Immature natural killer cell (primary cell): ENCODE measurements around the gene CLEC4G. TPM values are rescaled to one million over a fixed set of nuclear protein-coding genes. Genes with fewer than 3 reads are reported as not detected.

Source experiments
- DNase-seq, 3 donors: peaks; one replicate each; pipeline ENCODE4 v3.0.0; 2022; ENCODE audit warnings: mixed read lengths in 1 of 3
- H3K27ac Mint-ChIP-seq, 6 donors: one replicate each; pipeline ENCODE4 v1.8.0; 2020; ENCODE audit warnings: mixed read lengths in 6 of 6, mild to moderate bottlenecking in 5 of 6, inconsistent platforms in 4 of 6, moderate library complexity in 3 of 6
- H3K27me3 Mint-ChIP-seq, 3 donors: one replicate each; pipeline ENCODE4 v1.8.0; 2020 to 2021; ENCODE audit warnings: low read depth in 3 of 3, mild to moderate bottlenecking in 3 of 3, mixed read lengths in 3 of 3, moderate library complexity in 3 of 3, inconsistent platforms in 1 of 3
- H3K36me3 Mint-ChIP-seq, 3 donors: one replicate each; pipeline ENCODE4 v1.8.0; 2020; ENCODE audit warnings: mixed read lengths in 3 of 3, inconsistent platforms in 2 of 3, mild to moderate bottlenecking in 2 of 3
- H3K4me1 Mint-ChIP-seq, 2 donors: one replicate each; pipeline ENCODE4 v1.8.0; 2020; ENCODE audit warnings: inconsistent platforms in 2 of 2, mild to moderate bottlenecking in 2 of 2, mixed read lengths in 2 of 2, moderate library complexity in 1 of 2
- H3K4me3 Mint-ChIP-seq, 5 donors: one replicate each; pipeline ENCODE4 v1.8.0; 2020; ENCODE audit warnings: mild to moderate bottlenecking in 5 of 5, mixed read lengths in 5 of 5, inconsistent platforms in 3 of 5, moderate library complexity in 3 of 5
- H3K9me3 Mint-ChIP-seq, 6 donors: one replicate each; pipeline ENCODE4 v1.8.0; 2020; ENCODE audit warnings: mild to moderate bottlenecking in 6 of 6, mixed read lengths in 6 of 6, inconsistent platforms in 4 of 6, moderate library complexity in 3 of 6
- polyA plus RNA-seq, 3 donors: library from polyadenylated mRNA; unstranded; fragments of 300-500 nt; fragmentation: Illumina TruSeq; gene quantifications; one replicate each; pipeline ENCODE4 v1.2.3, GENCODE V29; 2021

The CLEC4G gene
- polyA plus RNA-seq, 3 donors from 2014 or later = 0.43 TPM; not detected in 2

DNA sequence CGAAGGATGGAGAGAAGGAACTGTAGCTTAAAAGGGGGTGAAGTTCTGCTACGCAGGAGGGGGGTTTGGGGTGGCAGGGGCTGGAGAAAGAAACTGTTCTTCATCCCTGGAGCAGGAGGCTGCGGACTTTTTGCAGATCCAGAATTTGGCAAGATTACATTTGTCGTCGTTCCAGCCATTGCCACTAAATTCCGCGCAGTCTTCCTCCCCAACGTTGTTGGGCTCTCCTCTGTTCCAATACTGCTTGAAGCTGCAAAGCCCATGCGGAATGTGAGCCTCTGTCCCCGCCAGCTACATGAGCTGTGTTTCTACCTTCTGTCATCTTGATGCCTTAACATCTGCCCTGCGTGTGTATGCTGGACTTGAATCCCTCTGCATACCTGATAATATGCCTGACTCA, 11.1 kb upstream of the CLEC4G start:
- no peak for DNase-seq
- H3K4me1 Mint-ChIP-seq = no peaks in the 10 kb centered on the region
- H3K27me3 Mint-ChIP-seq = peaks cover 5 to 12% (median 6%) of the 10 kb centered on the region in 3 donors
- H3K4me3 Mint-ChIP-seq = no peak overlapping the region
- peak overlapping the region in 1 of 6 donors; percentile 24 for H3K27ac Mint-ChIP-seq
- H3K36me3 Mint-ChIP-seq = no peaks in the 10 kb centered on the region
- peaks cover 0 to 1% (median 0%) of the 10 kb centered on the region in 6 donors for H3K9me3 Mint-ChIP-seq

GRCh38 chr19:7742575-7742974, 10.7 kb upstream of the CLEC4G start:
- H3K4me3 Mint-ChIP-seq = no peak overlapping the region
- DNase-seq = no peak
- no peaks in the 10 kb centered on the region for H3K9me3 Mint-ChIP-seq
- no peaks in the 10 kb centered on the region for H3K36me3 Mint-ChIP-seq
- H3K27me3 Mint-ChIP-seq = peaks cover 5 to 12% (median 6%) of the 10 kb centered on the region in 3 donors
- no peak overlapping the region for H3K27ac Mint-ChIP-seq
- H3K4me1 Mint-ChIP-seq = no peaks in the 10 kb centered on the region

GRCh38 chr19:7740682-7741054, 8.8 kb upstream of the CLEC4G start:
- Mint-ChIP-seq H3K9me3 (no peaks in the 10 kb centered on the region), H3K27me3 (peaks cover 6 to 12% (median 9%) of the 10 kb centered on the region in 3 donors), H3K36me3 (no peaks in the 10 kb centered on the region), H3K4me1 (no peaks in the 10 kb centered on the region), H3K4me3 (no peak overlapping the region), H3K27ac (no peak overlapping the region)
- no peak for DNase-seq

DNA sequence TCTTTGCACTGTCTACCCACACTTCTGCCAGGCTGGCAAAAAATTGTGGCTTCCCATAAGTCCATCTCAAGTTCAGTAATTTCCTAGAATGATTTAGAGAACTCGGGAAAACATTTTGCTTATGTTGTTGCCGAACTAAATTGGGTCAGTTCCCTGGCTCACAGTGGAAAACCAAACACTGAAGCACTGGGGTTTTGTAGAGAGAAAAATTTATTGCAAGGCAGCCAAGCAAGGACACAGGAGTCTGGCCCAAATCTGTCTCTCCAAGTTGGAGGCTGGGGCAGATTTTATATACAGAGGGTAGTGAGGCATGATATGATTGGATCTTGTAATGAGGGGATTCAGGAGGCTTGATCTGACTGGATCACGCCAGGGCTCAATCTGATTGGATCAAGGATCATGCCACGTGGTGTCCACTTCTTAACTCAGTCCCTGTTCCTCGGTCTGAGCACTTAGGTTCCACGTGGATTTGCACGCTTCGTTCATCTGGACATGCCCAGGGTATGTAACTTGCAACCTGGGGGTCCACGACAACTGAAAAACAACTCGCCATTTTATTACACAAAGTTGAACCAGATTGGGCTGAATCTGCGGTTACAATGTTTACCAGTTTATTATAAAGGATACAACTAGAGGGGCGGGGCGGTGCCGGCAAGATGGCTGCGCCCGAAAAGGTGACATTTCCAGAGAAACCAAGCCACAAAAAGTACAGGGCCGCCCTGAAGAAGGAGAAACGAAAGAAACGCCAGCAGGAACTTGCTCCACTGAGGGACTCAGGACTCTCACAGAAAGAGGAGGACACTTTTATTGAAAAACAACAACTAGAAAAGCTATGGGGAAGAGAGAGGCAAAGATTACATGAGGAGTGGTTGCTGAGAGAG, 8.1 kb upstream of the CLEC4G start:
- Mint-ChIP-seq H3K4me3 (no peak overlapping the region), H3K27me3 (peaks cover 6 to 13% (median 10%) of the 10 kb centered on the region in 3 donors)

GRCh38 chr19:7739211-7739755, 7.4 kb upstream of the CLEC4G start:
- Mint-ChIP-seq H3K4me1 (no peaks in the 10 kb centered on the region), H3K4me3 (no peak overlapping the region), H3K27me3 (peaks cover 6 to 13% (median 10%) of the 10 kb centered on the region in 3 donors), H3K9me3 (no peaks in the 10 kb centered on the region), H3K36me3 (no peaks in the 10 kb centered on the region), H3K27ac (no peak overlapping the region)
- DNase-seq = no peak

More for the DNA sequence above, 8.1 kb upstream of the CLEC4G start:
- Mint-ChIP-seq H3K9me3 (no peaks in the 10 kb centered on the region), H3K4me1 (no peaks in the 10 kb centered on the region), H3K27ac (no peak overlapping the region), H3K36me3 (no peaks in the 10 kb centered on the region)
- DNase-seq = no peak

- H3K4me1 Mint-ChIP-seq = no peaks in the 10 kb centered on the region
- DNase-seq = no peak
- peaks cover 4 to 13% (median 5%) of the 10 kb centered on the region in 3 donors for H3K27me3 Mint-ChIP-seq
- no peak overlapping the region for H3K27ac Mint-ChIP-seq
- H3K4me3 Mint-ChIP-seq = no peak overlapping the region
- no peaks in the 10 kb centered on the region for H3K36me3 Mint-ChIP-seq
- H3K9me3 Mint-ChIP-seq = no peaks in the 10 kb centered on the region
These were observed 6.1 kb upstream of the CLEC4G start for GRCh38 chr19:7738023-7738422.

DNA sequence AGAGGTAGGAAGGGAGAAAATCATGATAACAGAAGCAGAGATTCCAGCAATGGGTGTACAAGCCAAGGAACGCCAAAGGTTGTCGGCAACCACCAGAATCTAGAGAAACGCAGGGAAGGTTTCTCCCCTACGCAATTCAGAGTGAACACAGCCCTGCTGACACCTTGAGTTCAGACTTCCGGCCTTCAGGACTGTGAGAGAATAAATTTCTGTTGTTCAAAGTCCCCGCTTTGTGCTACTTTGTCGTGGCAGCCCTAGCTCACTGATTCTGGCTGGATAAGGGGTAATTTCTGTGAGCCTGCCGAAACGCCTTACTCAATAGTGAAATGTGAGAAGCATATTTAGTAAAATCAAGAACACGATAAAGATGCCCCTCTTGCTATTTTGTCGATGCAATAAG, 5.3 kb upstream of the CLEC4G start:
- no peak for DNase-seq
- no peak overlapping the region for H3K4me3 Mint-ChIP-seq
- H3K4me1 Mint-ChIP-seq = no peaks in the 10 kb centered on the region
- peaks cover 4 to 17% (median 5%) of the 10 kb centered on the region in 3 donors for H3K27me3 Mint-ChIP-seq
- no peaks in the 10 kb centered on the region for H3K36me3 Mint-ChIP-seq
- no peak overlapping the region for H3K27ac Mint-ChIP-seq
- no peaks in the 10 kb centered on the region for H3K9me3 Mint-ChIP-seq

DNA sequence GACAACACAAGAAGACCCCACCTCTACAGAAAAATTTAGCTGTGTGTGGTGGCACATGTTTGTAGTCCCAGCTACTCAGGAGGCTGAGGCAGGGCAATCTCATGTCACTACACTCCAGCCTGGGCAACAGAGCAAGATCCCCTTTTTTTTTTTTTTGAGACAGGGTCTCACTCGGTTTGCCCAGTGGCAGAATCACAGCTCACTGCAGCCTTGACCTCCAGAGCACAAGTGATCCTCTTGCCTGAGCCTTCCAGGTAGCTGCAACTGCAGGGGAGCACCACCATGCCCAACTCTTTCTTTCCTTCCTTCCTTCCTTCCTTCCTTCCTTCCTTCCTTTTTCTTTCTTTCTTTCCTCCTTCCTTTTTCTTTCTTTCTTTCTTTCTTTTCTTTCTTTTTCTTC, 4.2 kb upstream of the CLEC4G start:
- Mint-ChIP-seq H3K36me3 (no peaks in the 10 kb centered on the region), H3K27ac (no peak overlapping the region), H3K27me3 (peaks cover 5 to 24% (median 7%) of the 10 kb centered on the region in 3 donors), H3K4me3 (no peak overlapping the region), H3K4me1 (no peaks in the 10 kb centered on the region), H3K9me3 (no peaks in the 10 kb centered on the region)
- DNase-seq = no peak

- no peak overlapping the region for H3K4me3 Mint-ChIP-seq
- H3K27me3 Mint-ChIP-seq = peaks cover 5 to 28% (median 8%) of the 10 kb centered on the region in 3 donors
- no peak for DNase-seq
- no peaks in the 10 kb centered on the region for H3K36me3 Mint-ChIP-seq
- no peak overlapping the region for H3K27ac Mint-ChIP-seq
- no peaks in the 10 kb centered on the region for H3K4me1 Mint-ChIP-seq
- H3K9me3 Mint-ChIP-seq = no peaks in the 10 kb centered on the region
These were observed 2.6 kb upstream of the CLEC4G start for GRCh38 chr19:7734220-7735203.

GRCh38 chr19:7733376-7733775, 1.5 kb upstream of the CLEC4G start:
- Mint-ChIP-seq H3K36me3 (no peaks in the 10 kb centered on the region), H3K9me3 (no peaks in the 10 kb centered on the region), H3K4me3 (no peak overlapping the region), H3K27me3 (peaks cover 8 to 36% (median 10%) of the 10 kb centered on the region in 3 donors), H3K4me1 (no peaks in the 10 kb centered on the region), H3K27ac (no peak overlapping the region)
- DNase-seq = no peak

DNA sequence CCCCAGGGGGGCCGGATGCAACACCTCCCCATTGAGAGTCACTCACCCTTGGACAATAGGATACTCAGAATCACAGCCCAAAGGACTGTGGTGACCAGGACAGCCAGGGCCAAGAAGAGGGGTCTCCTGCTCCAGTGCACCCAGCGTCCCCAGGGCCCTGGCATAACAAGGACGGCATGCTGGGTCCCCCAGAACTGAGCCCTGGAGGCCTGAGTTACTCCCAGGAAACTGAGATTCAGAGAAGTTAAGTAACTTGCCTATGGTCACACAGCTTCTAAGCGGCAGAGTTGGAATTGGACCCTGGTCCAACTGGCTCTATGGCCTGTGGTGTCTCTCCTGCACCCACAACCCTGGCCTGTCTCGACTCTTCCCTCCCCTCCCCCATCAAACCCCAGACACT, 295 bp downstream of the CLEC4G start:
- Mint-ChIP-seq H3K36me3 (no peaks in the 10 kb centered on the region), H3K27me3 (peaks cover 9 to 34% (median 14%) of the 10 kb centered on the region in 3 donors), H3K9me3 (no peaks in the 10 kb centered on the region), H3K27ac (no peak overlapping the region), H3K4me3 (no peak overlapping the region), H3K4me1 (no peaks in the 10 kb centered on the region)
- no peak for DNase-seq

- no peak for DNase-seq
- H3K36me3 Mint-ChIP-seq = no peaks in the 10 kb centered on the region
- peaks cover 9 to 31% (median 12%) of the 10 kb centered on the region in 3 donors for H3K27me3 Mint-ChIP-seq
- no peaks in the 10 kb centered on the region for H3K9me3 Mint-ChIP-seq
- no peak overlapping the region for H3K27ac Mint-ChIP-seq
- H3K4me3 Mint-ChIP-seq = no peak overlapping the region
- no peaks in the 10 kb centered on the region for H3K4me1 Mint-ChIP-seq
These were observed 703 bp downstream of the CLEC4G start for GRCh38 chr19:7731218-7731595.

GRCh38 chr19:7730286-7731217, 1.4 kb downstream of the CLEC4G start:
- no peaks in the 10 kb centered on the region for H3K4me1 Mint-ChIP-seq
- peaks cover 9 to 27% (median 11%) of the 10 kb centered on the region in 3 donors for H3K27me3 Mint-ChIP-seq
- no peaks in the 10 kb centered on the region for H3K36me3 Mint-ChIP-seq
- DNase-seq = no peak
- no peak overlapping the region for H3K27ac Mint-ChIP-seq
- H3K4me3 Mint-ChIP-seq = no peak overlapping the region
- H3K9me3 Mint-ChIP-seq = no peaks in the 10 kb centered on the region
